Pancreas (tissue), 10 donors: ENCODE measurements around the gene C18orf54. TPM values are rescaled to one million over a fixed set of nuclear protein-coding genes. Genes with fewer than 3 reads are reported as not detected.
A peak's percentile ranks its signal among the peaks of the same experiment; 100 is the strongest.

ENCODE experiments used
- ATAC-seq, 4 donors: fragments of 200-7000 bp; cut with Tn5 transposase; one replicate each; pipeline versions ENCODE4 v1.8.0 to v1.9.1; 2020; ENCODE audit warnings: mild to moderate bottlenecking in 4 of 4, moderate library complexity in 4 of 4
- DNase-seq, 6 donors: peaks; one replicate each; pipeline ENCODE4 v3.0.0-alpha.2; 2020
- FAIRE-seq: peaks from 2 replicates; lab custom pipeline; 2012; peaks lifted over from hg19 to GRCh38; lab: Jason Lieb, UNC
- H3K27ac ChIP-seq, 4 donors: fragments of 200-600 bp; sonication (generic); 1 replicate in 3 of 4; 2 replicates in 1 of 4; pipeline versions ENCODE4 v1.5.0 to v1.8.0; 2020
- H3K27me3 ChIP-seq, 4 donors: fragments of 200-600 bp; one replicate each; pipeline ENCODE4 v1.8.0; 2021
- H3K36me3 ChIP-seq, 3 donors: fragments of 200-600 bp; sonication (generic) in 1 of 3; one replicate each; pipeline versions ENCODE4 v1.5.0 to v1.8.0; 2020 to 2021
- H3K4me1 ChIP-seq, 3 donors: fragments of 200-600 bp; one replicate each; pipeline ENCODE4 v1.8.0; 2021
- H3K4me3 ChIP-seq, 4 donors: fragments of 200-600 bp; sonication (generic) in 2 of 4; one replicate each; pipeline versions ENCODE4 v1.5.0 to v1.8.0; 2020 to 2021
- H3K9me3 ChIP-seq, 4 donors: fragments of 200-600 bp; one replicate each; pipeline ENCODE4 v1.8.0; 2021
- CTCF ChIP-seq, 4 donors: fragments of 200-600 bp; sonication (generic) in 3 of 4; IDR thresholded peaks; one replicate each; pipeline versions ENCODE4 v1.5.0 to v1.8.0; 2021; ENCODE audit warnings: antibody characterized with exemption in 4 of 4
- WGBS, 2 donors: extraction: QIAGEN DNeasy Blood & Tissue Kit; methylation state at CpG; one replicate each; pipeline ENCODE4 v1.1.7; 2013; 5-methylcytosine and 5-hydroxymethylcytosine counted together
- intact Hi-C, 3 donors: fragments of 100-400 bp; cut with DNase I; formaldehyde crosslinking; loops; one replicate each; pipeline versions ENCODE4 v1.11.1 to v1.14.2; 2022
- polyA plus RNA-seq, 2 donors: library from polyadenylated mRNA; stranded (reverse); fragments of 200-250 nt; gene quantifications; one replicate each; pipeline ENCODE4 v1.2.3, GENCODE V29; 2013
- total RNA-seq, 6 donors: library from RNA; stranded (reverse); fragmentation: NEBNext Ultra II Directional in 4 of 6; extraction: Animal tissue kit (Norgen Biotek cat#: 25700) in 4 of 6; gene quantifications; one replicate each; pipeline versions ENCODE4 v1.2.1 to v1.2.4, GENCODE V29; 2021 to 2023
- donor health status: healthy with polysubstance abuse.
- donor health status: DM: no; HTN: no; CAD: no; lungs with moderate emphysema.
- donor health status: DM: no; HTN: no; CAD: no.
- donor health status: control.
- donor health status: control.
- donor health status: Bipolar disorder and iron deficiency.
- donor health status: DM: yes; HTN: yes; CAD: no.
- donor health status: DM: no; HTN: no; CAD: no.
- donor health status: DM: no; HTN: no; CAD: no.
- donor health status: DM: yes; HTN: yes; CAD: no.

C18orf54 gene
- total and polyA plus RNA-seq, 8 donors = 0.14 to 1.4 (median 0.27) TPM

GRCh38 chr18:54416436-54416835, 58.7 kb downstream of the C18orf54 start:
- TF ChIP-seq CTCF (IDR thresholded peaks at IDR 0.05) = no peak
- no peaks in the 10 kb centered on the region for H3K9me3 ChIP-seq
- DNase-seq (no peak), FAIRE-seq (no peak), ATAC-seq (peak in 1 of 4 donors; percentile 49)
- WGBS, 2 donors = 78 to 84% methylated on average over 3 of the region's 3 CpGs
- no peak overlapping the region for H3K27ac ChIP-seq
- H3K36me3 ChIP-seq = no peaks in the 10 kb centered on the region
- H3K4me3 ChIP-seq = no peak overlapping the region
- intact Hi-C loops = no loop called here
- no peaks in the 10 kb centered on the region for H3K4me1 ChIP-seq
- H3K27me3 ChIP-seq = no peaks in the 10 kb centered on the region

- Histone ChIP-seq H3K36me3 (no peaks in the 10 kb centered on the region), H3K4me1 (no peaks in the 10 kb centered on the region), H3K9me3 (no peaks in the 10 kb centered on the region), H3K4me3 (no peak overlapping the region), H3K27ac (no peak overlapping the region), H3K27me3 (no peaks in the 10 kb centered on the region)
- ATAC-seq = no peak
- no peak for DNase-seq
- WGBS, 2 donors = 30 to 31% methylated on average over 2 of the region's 2 CpGs
- no peak for TF ChIP-seq CTCF (IDR thresholded peaks at IDR 0.05)
- intact Hi-C loops = no loop called here
- FAIRE-seq = no peak
These were observed 66.1 kb downstream of the C18orf54 start for GRCh38 chr18:54423831-54424230.

GRCh38 chr18:54426085-54426665, 68.5 kb downstream of the C18orf54 start:
- DNase-seq (no peak), ATAC-seq (no peak), FAIRE-seq (no peak)
- Histone ChIP-seq H3K36me3 (no peaks in the 10 kb centered on the region), H3K4me3 (no peak overlapping the region), H3K27me3 (no peaks in the 10 kb centered on the region), H3K4me1 (no peaks in the 10 kb centered on the region), H3K9me3 (no peaks in the 10 kb centered on the region), H3K27ac (no peak overlapping the region)
- TF ChIP-seq CTCF (IDR thresholded peaks at IDR 0.05) = no peak
- 54 to 66% methylated on average over 2 of the region's 2 CpGs for WGBS, 2 donors
- intact Hi-C loops = no loop called here

Other genes with a start within 250 kb of the C18orf54 start
- 10 to 100 TPM; 44.0 to 60.5 (median 51.4) TPM for gene MBD2, start 133.2 kb upstream of the C18orf54 start, total RNA-seq
- gene MBD2, start 133.2 kb upstream of the C18orf54 start, polyA plus RNA-seq = 10 to 100 TPM; 15.7 to 20.9 TPM
- 10 to 100 TPM; 11.8 to 24.7 (median 19.3) TPM for gene POLI, start 88.4 kb upstream of the C18orf54 start, total RNA-seq
- 10 to 100 TPM; 17.8 to 27.3 TPM for gene POLI, start 88.4 kb upstream of the C18orf54 start, polyA plus RNA-seq
- not detected for gene STARD6, start within 50 bp of the C18orf54 start, total RNA-seq
- gene STARD6, start within 50 bp of the C18orf54 start, polyA plus RNA-seq = not detected
- gene DYNAP, start 233.3 kb downstream of the C18orf54 start, total RNA-seq = not detected
- not detected for gene DYNAP, start 233.3 kb downstream of the C18orf54 start, polyA plus RNA-seq